Gastroesophageal sphincter (tissue), 3 donors: ENCODE results near the gene SCLY.

Source experiments
- POLR2A ChIP-seq, 2 donors: fragments of 450-650 bp; IDR thresholded peaks; one replicate each; pipeline ENCODE4 v1.6.1; 2017; ENCODE audit warnings: antibody characterized with exemption in 2 of 2, mild to moderate bottlenecking in 2 of 2, moderate library complexity in 1 of 2
- TF ChIP-seq, protein P1 (sequence below), 4 experiments: fragments of 200-600 bp in 2 of 4; fragments of 450-650 bp in 2 of 4; sonication (generic) in 1 of 4; IDR thresholded peaks; one replicate each; pipeline ENCODE4 v1.5.1; 2017 to 2019; ENCODE audit warnings: antibody characterized with exemption in 4 of 4, mild to moderate bottlenecking in 2 of 4, moderate library complexity in 2 of 4

- no peak for TF ChIP-seq POLR2A (IDR thresholded peaks at IDR 0.05)
- TF ChIP-seq, protein P1, sequence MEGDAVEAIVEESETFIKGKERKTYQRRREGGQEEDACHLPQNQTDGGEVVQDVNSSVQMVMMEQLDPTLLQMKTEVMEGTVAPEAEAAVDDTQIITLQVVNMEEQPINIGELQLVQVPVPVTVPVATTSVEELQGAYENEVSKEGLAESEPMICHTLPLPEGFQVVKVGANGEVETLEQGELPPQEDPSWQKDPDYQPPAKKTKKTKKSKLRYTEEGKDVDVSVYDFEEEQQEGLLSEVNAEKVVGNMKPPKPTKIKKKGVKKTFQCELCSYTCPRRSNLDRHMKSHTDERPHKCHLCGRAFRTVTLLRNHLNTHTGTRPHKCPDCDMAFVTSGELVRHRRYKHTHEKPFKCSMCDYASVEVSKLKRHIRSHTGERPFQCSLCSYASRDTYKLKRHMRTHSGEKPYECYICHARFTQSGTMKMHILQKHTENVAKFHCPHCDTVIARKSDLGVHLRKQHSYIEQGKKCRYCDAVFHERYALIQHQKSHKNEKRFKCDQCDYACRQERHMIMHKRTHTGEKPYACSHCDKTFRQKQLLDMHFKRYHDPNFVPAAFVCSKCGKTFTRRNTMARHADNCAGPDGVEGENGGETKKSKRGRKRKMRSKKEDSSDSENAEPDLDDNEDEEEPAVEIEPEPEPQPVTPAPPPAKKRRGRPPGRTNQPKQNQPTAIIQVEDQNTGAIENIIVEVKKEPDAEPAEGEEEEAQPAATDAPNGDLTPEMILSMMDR (IDR thresholded peaks at IDR 0.05), result no peak
Observed at GRCh38 chr2:238016526-238016925, 44.3 kb upstream of the SCLY start.
